ENCODE data around the gene S1PR4. TPM values are rescaled to one million over a fixed set of nuclear protein-coding genes. Genes with fewer than 3 reads are reported as not detected.
"Not testable (repeated sequence)": the region's sequence is repeated elsewhere in the genome, so short reads cannot be mapped to it uniquely, and the experiment has no call there.

The S1PR4 gene
- total RNA-seq, 2 donors from 2014 or later, result 1.2 to 6.4 TPM

GRCh38 chr19:3153286-3154230 lies 25.0 kb upstream of the S1PR4 start:
- Histone ChIP-seq H3K36me3 (no peaks in the 10 kb centered on the region), H3K4me1 (ENCODE audit: control insufficient read depth in 1 of 2, low read depth in 2 of 2) (peaks cover 3 to 14% of the 10 kb centered on the region in 2 donors), H3K27ac (no peak overlapping the region), H3K27me3 (replicated peaks; ENCODE audit: insufficient read depth) (no peaks in the 10 kb centered on the region), H3K9me3 (no peaks in the 10 kb centered on the region), H3K4me3 (no peak overlapping the region)
- ATAC-seq (ENCODE audit: insufficient number of reproducible peaks, low FRiP score, low read depth) (no peak), DNase-seq (ENCODE audit: low spot score) (no peak)
- TF ChIP-seq, protein P1, sequence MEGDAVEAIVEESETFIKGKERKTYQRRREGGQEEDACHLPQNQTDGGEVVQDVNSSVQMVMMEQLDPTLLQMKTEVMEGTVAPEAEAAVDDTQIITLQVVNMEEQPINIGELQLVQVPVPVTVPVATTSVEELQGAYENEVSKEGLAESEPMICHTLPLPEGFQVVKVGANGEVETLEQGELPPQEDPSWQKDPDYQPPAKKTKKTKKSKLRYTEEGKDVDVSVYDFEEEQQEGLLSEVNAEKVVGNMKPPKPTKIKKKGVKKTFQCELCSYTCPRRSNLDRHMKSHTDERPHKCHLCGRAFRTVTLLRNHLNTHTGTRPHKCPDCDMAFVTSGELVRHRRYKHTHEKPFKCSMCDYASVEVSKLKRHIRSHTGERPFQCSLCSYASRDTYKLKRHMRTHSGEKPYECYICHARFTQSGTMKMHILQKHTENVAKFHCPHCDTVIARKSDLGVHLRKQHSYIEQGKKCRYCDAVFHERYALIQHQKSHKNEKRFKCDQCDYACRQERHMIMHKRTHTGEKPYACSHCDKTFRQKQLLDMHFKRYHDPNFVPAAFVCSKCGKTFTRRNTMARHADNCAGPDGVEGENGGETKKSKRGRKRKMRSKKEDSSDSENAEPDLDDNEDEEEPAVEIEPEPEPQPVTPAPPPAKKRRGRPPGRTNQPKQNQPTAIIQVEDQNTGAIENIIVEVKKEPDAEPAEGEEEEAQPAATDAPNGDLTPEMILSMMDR (IDR thresholded peaks at IDR 0.05), result no peak

- DNase-seq (ENCODE audit: low spot score); ATAC-seq (ENCODE audit: insufficient number of reproducible peaks, low FRiP score, low read depth); H3K36me3 ChIP-seq; H3K9me3 ChIP-seq; H3K27me3 ChIP-seq (replicated peaks; ENCODE audit: insufficient read depth); H3K4me3 ChIP-seq: not testable (repeated sequence)
- Histone ChIP-seq H3K4me1 (ENCODE audit: control insufficient read depth in 1 of 2, low read depth in 2 of 2) (peaks cover 3 to 14% of the 10 kb centered on the region in 2 donors), H3K27ac (peak overlapping the region in 1 of 2 donors; percentile 46)
Measured at GRCh38 chr19:3154447-3154846, 24.1 kb upstream of the S1PR4 start.

DNA sequence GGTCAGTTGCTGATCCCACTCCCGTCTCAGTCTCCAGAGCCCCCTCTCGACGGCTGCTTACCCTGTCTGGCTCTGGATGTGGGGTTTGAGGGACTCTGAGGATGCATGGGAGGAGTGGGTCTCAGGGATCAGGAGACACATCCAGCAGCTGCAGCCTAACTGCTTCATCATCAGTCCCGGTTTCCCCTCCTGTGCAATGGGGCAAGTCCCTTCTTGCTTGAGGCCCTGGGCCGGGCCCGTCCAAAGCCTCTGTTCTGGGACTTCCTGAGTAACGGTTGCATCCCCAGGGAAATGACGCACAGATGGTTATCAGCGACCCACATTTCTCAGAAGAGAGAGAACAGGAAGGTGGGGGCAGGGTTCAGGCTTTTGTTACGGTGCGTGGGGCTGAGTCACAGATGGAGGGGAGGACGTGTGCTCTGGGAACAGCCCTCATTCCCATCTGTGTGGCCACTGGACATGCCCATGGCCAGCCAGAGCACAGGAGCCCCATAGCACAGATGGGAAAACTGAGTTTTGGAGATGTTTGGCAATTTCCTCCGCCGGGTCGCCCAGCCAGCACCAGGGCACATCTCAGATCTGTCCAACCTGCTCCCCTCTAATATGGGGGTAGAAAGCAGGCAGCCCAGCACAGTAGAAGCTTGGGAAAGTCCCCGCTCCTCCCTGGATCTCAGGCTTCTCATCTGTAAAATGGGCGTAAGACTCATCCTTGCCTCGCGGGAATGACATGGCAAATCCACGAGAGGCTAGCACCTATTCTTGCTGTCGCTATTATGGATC lies 23.4 kb upstream of the S1PR4 start:
- DNase-seq (ENCODE audit: low spot score), result peak; percentile 85
- peak overlapping the region in 1 of 2 donors; percentile 46 for H3K27ac ChIP-seq
- peaks cover 3 to 14% of the 10 kb centered on the region in 2 donors for H3K4me1 ChIP-seq (ENCODE audit: control insufficient read depth in 1 of 2, low read depth in 2 of 2)

DNA sequence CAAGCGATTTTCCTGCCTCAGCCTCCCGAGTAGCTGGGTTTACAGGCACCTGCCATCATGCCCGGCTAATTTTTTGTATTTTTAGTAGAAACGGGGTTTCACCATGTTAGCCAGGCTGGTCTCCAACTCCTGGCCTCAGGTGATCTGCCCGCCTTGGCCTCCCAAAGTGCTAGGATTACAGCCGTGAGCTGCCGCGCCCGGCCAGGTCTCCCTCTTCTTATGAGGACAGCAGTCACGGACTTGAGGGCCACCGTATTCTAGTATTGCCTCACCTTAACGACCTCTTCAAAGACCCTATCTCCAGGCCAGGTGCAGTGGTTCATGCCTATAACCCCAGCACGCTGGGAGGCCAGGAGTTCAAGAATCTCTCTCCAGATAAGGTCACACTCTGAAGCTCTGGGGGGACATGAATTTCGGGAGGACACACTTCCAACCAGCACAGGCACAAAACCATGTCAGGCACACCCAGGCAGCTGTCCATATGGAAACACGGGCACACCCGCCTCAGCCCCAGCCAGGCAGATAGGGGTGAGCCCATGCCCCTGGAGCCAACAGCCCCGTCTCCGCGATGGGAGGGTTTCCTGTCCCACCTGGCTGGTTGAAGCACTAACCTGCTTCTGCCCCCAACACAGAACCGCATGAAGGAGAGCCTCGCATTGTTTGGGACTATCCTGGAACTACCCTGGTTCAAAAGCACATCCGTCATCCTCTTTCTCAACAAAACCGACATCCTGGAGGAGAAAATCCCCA lies 21.3 kb upstream of the S1PR4 start:
- ATAC-seq (ENCODE audit: insufficient number of reproducible peaks, low FRiP score, low read depth), result no peak
- no peak for DNase-seq (ENCODE audit: low spot score)
- Histone ChIP-seq H3K4me3 (no peak overlapping the region), H3K4me1 (ENCODE audit: control insufficient read depth in 1 of 2, low read depth in 2 of 2) (peaks cover 3 to 14% of the 10 kb centered on the region in 2 donors), H3K9me3 (no peaks in the 10 kb centered on the region), H3K27ac (no peak overlapping the region), H3K36me3 (no peaks in the 10 kb centered on the region), H3K27me3 (replicated peaks; ENCODE audit: insufficient read depth) (no peaks in the 10 kb centered on the region)
- TF ChIP-seq, protein P1 (IDR thresholded peaks at IDR 0.05), result no peak

More for the DNA sequence above, 23.4 kb upstream of the S1PR4 start:
- H3K27me3 ChIP-seq (replicated peaks; ENCODE audit: insufficient read depth), result no peaks in the 10 kb centered on the region
- no peaks in the 10 kb centered on the region for H3K9me3 ChIP-seq
- ATAC-seq (ENCODE audit: insufficient number of reproducible peaks, low FRiP score, low read depth), result peak; percentile 78
- TF ChIP-seq, protein P1 (IDR thresholded peaks at IDR 0.05), result no peak
- H3K4me3 ChIP-seq, result peak overlapping the region; percentile 16
- no peaks in the 10 kb centered on the region for H3K36me3 ChIP-seq

DNA sequence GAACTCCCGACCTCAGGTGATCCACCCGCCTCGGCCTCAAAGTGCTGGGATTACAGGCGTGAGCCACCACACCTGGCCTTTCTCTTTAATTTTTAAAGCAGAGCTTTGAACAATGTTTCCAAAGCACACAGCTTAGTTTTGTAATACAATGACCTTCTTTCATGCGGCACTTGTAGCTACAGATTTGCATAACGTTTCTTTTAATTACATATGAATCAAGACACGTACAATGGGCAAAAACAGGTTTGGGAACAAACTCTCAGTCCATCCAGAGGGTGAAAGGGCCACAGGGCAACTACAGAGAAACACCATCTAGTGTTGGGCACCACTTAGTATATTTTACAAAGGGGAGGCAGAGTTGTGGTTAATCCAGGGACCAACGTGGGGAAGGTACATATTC lies 19.0 kb upstream of the S1PR4 start:
- peaks cover 3 to 12% of the 10 kb centered on the region in 2 donors for H3K4me1 ChIP-seq (ENCODE audit: control insufficient read depth in 1 of 2, low read depth in 2 of 2)
- no peaks in the 10 kb centered on the region for H3K27me3 ChIP-seq (replicated peaks; ENCODE audit: insufficient read depth)
- H3K4me3 ChIP-seq, result no peak overlapping the region
- DNase-seq (ENCODE audit: low spot score) (no peak), ATAC-seq (ENCODE audit: insufficient number of reproducible peaks, low FRiP score, low read depth) (no peak)
- TF ChIP-seq, protein P1 (IDR thresholded peaks at IDR 0.05), result no peak
- H3K36me3 ChIP-seq, result no peaks in the 10 kb centered on the region
- H3K9me3 ChIP-seq, result no peaks in the 10 kb centered on the region
- H3K27ac ChIP-seq, result no peak overlapping the region

All from thoracic aorta (tissue), 2 donors.